HepG2 (cell line): ENCODE results near the gene IVD. TPM values are rescaled to one million over a fixed set of nuclear protein-coding genes. Genes with fewer than 3 reads are reported as not detected.

Experiments
- ATF4 ChIP-seq, 2 experiments: fragments of 450-650 bp in 1 of 2; sonication (generic) in 1 of 2; formaldehyde crosslinking; IDR thresholded peaks; 2 replicates each; pipeline versions ENCODE4 v1.5.0 to v1.8.0; 2020 to 2022; ENCODE audit warnings: mild to moderate bottlenecking in 1 of 2, missing genetic modification reagents in 1 of 2
- HNRNPLL ChIP-seq: fragments of 200-400 bp; formaldehyde crosslinking; IDR thresholded peaks from 2 replicates; pipeline ENCODE4 v1.6.1; 2017; ENCODE audit warnings: mild to moderate bottlenecking, low read depth, low read length; ENCODE audit not compliant: poor library complexity, severe bottlenecking
- IKZF4 ChIP-seq: sonication (generic); formaldehyde crosslinking; IDR thresholded peaks from 2 replicates; pipeline ENCODE4 v1.5.1; 2020; ENCODE audit warnings: borderline replicate concordance, mild to moderate bottlenecking, low read depth, missing genetic modification reagents; ENCODE audit errors: not compliant biosample characterization
- LCORL ChIP-seq, 2 experiments: fragments of 450-650 bp in 1 of 2; sonication (generic) in 1 of 2; formaldehyde crosslinking in 1 of 2; IDR thresholded peaks; 2 replicates each; pipeline versions ENCODE4 v1.5.0 to v1.6.1; 2017 to 2020; ENCODE audit warnings: antibody characterized with exemption in 1 of 2, missing genetic modification reagents in 1 of 2
- NFYB ChIP-seq: sonication (generic); formaldehyde crosslinking; IDR thresholded peaks from 2 replicates; pipeline ENCODE4 v1.4.0; 2020; ENCODE audit warnings: missing genetic modification reagents
- PLSCR1 ChIP-seq: sonication (generic); formaldehyde crosslinking; IDR thresholded peaks from 2 replicates; pipeline ENCODE4 v1.5.0; 2020; ENCODE audit warnings: missing genetic modification reagents, mild to moderate bottlenecking, borderline replicate concordance
- POLR2AphosphoS5 ChIP-seq: IDR thresholded peaks from 2 replicates; pipeline ENCODE4 v1.6.1; 2012; ENCODE audit warnings: low read depth, low read length
- PRMT3 ChIP-seq: sonication (generic); formaldehyde crosslinking; IDR thresholded peaks from 2 replicates; pipeline ENCODE4 v1.8.1; 2022; ENCODE audit warnings: low read depth, mild to moderate bottlenecking, moderate library complexity, missing genetic modification reagents, borderline replicate concordance
- RBM39 ChIP-seq: fragments of 200-400 bp; formaldehyde crosslinking; IDR thresholded peaks from one replicate; pipeline ENCODE4 v1.6.1; 2018; ENCODE audit warnings: antibody characterized with exemption, mild to moderate bottlenecking, low read depth, low read length; ENCODE audit not compliant: poor library complexity, severe bottlenecking
- TFDP2 ChIP-seq: sonication (generic); formaldehyde crosslinking; IDR thresholded peaks from 2 replicates; pipeline ENCODE4 v1.4.0; 2020; ENCODE audit warnings: missing genetic modification reagents
- ZNF598 ChIP-seq: sonication (generic); formaldehyde crosslinking; IDR thresholded peaks from 2 replicates; pipeline ENCODE4 v1.5.1; 2020; ENCODE audit warnings: mild to moderate bottlenecking, missing genetic modification reagents, borderline replicate concordance
- ZNF7 ChIP-seq: IDR thresholded peaks from 2 replicates; pipeline ENCODE4 v1.6.1; 2016; ENCODE audit warnings: missing biosample characterization, missing genetic modification reagents
- ZNF709 ChIP-seq: sonication (generic); formaldehyde crosslinking; IDR thresholded peaks from 2 replicates; pipeline ENCODE4 v1.5.0; 2020; ENCODE audit warnings: mild to moderate bottlenecking, missing genetic modification reagents
- ZSCAN21 ChIP-seq: sonication (generic); formaldehyde crosslinking; IDR thresholded peaks from 2 replicates; pipeline ENCODE4 v1.8.0; 2022; ENCODE audit warnings: mild to moderate bottlenecking, missing genetic modification reagents, moderate library complexity, borderline replicate concordance
- polyA plus RNA-seq, 8 experiments: library from polyadenylated mRNA; depleted of rRNA in 3 of 8; stranded (reverse) in 7 of 8; unstranded in 1 of 8; fragments of >200 nt; fragmentation: Illumina TruSeq in 4 of 8; extraction: Trizol in 4 of 8; gene quantifications; 2 replicates each; pipeline versions ENCODE4 v1.2.1 to v1.2.3, GENCODE V29; 2011 to 2016; ENCODE audit warnings: low read depth in 4 of 8, missing spikeins in 1 of 8, mixed read lengths in 1 of 8; ENCODE audit not compliant: insufficient read depth in 1 of 8
- total RNA-seq, 5 experiments: library from RNA; depleted of rRNA; stranded (reverse); fragments of >200 nt; fragmentation: Illumina TruSeq; extraction: Trizol; gene quantifications; 2 replicates each; pipeline ENCODE4 v1.2.3, GENCODE V29; 2016; ENCODE audit warnings: low read depth in 1 of 5
- TF ChIP-seq, protein P1 (sequence below): sonication (generic); formaldehyde crosslinking; IDR thresholded peaks from 2 replicates; pipeline ENCODE4 v1.5.1; 2020; ENCODE audit warnings: mild to moderate bottlenecking, moderate library complexity, missing genetic modification reagents
- TF ChIP-seq, protein P2 (sequence below): sonication (generic); formaldehyde crosslinking; IDR thresholded peaks from 2 replicates; pipeline ENCODE4 v1.8.0; 2022; ENCODE audit warnings: missing genetic modification reagents, mild to moderate bottlenecking, borderline replicate concordance
- TF ChIP-seq, protein P3 (sequence below): sonication (generic); formaldehyde crosslinking; conservative IDR thresholded peaks from 2 replicates; pipeline ENCODE4 v1.4.0; 2020; ENCODE audit warnings: missing genetic modification reagents

The IVD gene
- total and polyA plus RNA-seq, 2 of the 13 experiments (the other 11 are each of a cell fraction or from before 2014, with no cell fraction given), result 48.0 to 53.9 TPM

DNA sequence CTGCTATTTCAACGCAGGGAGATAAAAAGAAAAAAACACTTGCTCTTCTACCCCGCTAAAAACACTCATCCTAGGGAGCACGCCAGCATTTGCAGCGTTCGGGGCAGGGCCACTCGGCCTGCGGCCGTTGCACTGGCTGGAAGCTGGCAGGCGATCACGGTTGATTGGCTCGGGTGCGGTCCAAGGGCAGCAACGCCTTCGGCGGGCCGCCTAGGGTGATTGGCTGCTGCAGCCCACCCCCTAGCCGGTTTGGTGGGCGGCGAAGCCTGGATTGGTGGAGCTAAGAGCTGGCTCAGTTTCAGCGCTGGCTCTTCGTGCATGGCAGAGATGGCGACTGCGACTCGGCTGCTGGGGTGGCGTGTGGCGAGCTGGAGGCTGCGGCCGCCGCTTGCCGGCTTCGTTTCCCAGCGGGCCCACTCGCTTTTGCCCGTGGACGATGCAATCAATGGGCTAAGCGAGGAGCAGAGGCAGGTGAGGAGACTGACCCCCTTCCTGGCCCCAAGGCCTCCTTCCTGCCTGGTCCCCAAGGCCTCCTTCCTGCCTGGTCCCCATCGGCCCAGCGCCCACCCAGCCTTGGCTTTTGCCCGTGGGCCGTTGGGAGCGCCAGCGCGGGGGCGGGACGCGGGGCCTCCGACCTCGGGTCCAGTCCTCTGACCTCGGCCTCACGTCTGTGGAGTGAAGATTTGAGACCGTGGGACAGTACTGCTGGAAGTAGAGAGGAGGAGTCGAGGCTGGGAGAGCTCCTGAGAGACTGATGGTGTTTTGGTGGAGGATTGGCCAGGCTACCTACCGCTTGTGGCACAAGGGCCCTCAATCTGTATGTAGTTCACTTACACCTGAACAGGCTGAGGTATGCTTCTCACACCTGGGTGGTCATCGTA is at the start of gene IVD (continued):
- TF ChIP-seq ZSCAN21, result peak; percentile 95
- TF ChIP-seq PRMT3, result no peak
- TF ChIP-seq ZNF598 (CRISPR knock-in tag), result 0 out of 2 replicates have a peak, but pooled peaks have one; percentile 30
- TF ChIP-seq, protein P1, sequence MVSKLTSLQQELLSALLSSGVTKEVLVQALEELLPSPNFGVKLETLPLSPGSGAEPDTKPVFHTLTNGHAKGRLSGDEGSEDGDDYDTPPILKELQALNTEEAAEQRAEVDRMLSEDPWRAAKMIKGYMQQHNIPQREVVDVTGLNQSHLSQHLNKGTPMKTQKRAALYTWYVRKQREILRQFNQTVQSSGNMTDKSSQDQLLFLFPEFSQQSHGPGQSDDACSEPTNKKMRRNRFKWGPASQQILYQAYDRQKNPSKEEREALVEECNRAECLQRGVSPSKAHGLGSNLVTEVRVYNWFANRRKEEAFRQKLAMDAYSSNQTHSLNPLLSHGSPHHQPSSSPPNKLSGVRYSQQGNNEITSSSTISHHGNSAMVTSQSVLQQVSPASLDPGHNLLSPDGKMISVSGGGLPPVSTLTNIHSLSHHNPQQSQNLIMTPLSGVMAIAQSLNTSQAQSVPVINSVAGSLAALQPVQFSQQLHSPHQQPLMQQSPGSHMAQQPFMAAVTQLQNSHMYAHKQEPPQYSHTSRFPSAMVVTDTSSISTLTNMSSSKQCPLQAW, result peak; percentile 50; the same call in 1 of the 2 replicates
- TF ChIP-seq ATF4 (CRISPR knock-in tag; IDR thresholded peaks at IDR 0.05), result peak in 1 of 2 experiments; percentile 26; a peak in 1 of 4 replicates
- TF ChIP-seq LCORL (IDR thresholded peaks at IDR 0.05), result no peak
- peak; percentile 20; the same call in 1 of the 2 replicates for TF ChIP-seq LCORL (CRISPR knock-in tag; IDR thresholded peaks at IDR 0.05)
- TF ChIP-seq ZNF709, result peak; percentile 87
- peak; percentile 91 for TF ChIP-seq POLR2AphosphoS5
- peak; percentile 98 for TF ChIP-seq NFYB (CRISPR knock-in tag)
- peak; percentile 86 for TF ChIP-seq RBM39
- 0 out of 2 replicates have a peak, but pooled peaks have one; percentile 31 for TF ChIP-seq TFDP2
- TF ChIP-seq, protein P2, sequence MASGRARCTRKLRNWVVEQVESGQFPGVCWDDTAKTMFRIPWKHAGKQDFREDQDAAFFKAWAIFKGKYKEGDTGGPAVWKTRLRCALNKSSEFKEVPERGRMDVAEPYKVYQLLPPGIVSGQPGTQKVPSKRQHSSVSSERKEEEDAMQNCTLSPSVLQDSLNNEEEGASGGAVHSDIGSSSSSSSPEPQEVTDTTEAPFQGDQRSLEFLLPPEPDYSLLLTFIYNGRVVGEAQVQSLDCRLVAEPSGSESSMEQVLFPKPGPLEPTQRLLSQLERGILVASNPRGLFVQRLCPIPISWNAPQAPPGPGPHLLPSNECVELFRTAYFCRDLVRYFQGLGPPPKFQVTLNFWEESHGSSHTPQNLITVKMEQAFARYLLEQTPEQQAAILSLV (CRISPR knock-in tag), result 0 out of 2 replicates have a peak, but pooled peaks have one; percentile 95
- TF ChIP-seq HNRNPLL, result peak; percentile 81
- no peak for TF ChIP-seq PLSCR1
- TF ChIP-seq ZNF7 (CRISPR knock-in tag), result peak; percentile 22; the same call in 1 of the 2 replicates
- peak; percentile 86 for TF ChIP-seq IKZF4 (CRISPR knock-in tag)
- TF ChIP-seq, protein P3, sequence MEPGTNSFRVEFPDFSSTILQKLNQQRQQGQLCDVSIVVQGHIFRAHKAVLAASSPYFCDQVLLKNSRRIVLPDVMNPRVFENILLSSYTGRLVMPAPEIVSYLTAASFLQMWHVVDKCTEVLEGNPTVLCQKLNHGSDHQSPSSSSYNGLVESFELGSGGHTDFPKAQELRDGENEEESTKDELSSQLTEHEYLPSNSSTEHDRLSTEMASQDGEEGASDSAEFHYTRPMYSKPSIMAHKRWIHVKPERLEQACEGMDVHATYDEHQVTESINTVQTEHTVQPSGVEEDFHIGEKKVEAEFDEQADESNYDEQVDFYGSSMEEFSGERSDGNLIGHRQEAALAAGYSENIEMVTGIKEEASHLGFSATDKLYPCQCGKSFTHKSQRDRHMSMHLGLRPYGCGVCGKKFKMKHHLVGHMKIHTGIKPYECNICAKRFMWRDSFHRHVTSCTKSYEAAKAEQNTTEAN (CRISPR knock-in tag), result no peak
